ENCODE measurements around the gene LDLRAD4. TPM values are rescaled to one million over a fixed set of nuclear protein-coding genes. Genes with fewer than 3 reads are reported as not detected.

Gene LDLRAD4
- total RNA-seq, 4 donors from 2014 or later, result 20.4 to 40.4 (median 35.3) TPM

GRCh38 chr18:13320096-13320495 lies 101.5 kb downstream of the LDLRAD4 start:
- DNase-seq (ENCODE audit: extremely low spot score), result no peak
- TF ChIP-seq POLR2AphosphoS5 (IDR thresholded peaks at IDR 0.05) (no peak), EP300 (IDR thresholded peaks at IDR 0.05) (no peak), POLR2A (IDR thresholded peaks at IDR 0.05; ENCODE audit: low read depth) (no peak), CTCF (IDR thresholded peaks at IDR 0.05) (no peak)
- H3K4me1 ChIP-seq, result peaks cover 10 to 56% (median 47%) of the 10 kb centered on the region in 4 donors
- H3K9me3 ChIP-seq, result peaks cover 0 to 9% (median 7%) of the 10 kb centered on the region in 4 donors
- H3K36me3 ChIP-seq, result no peaks in the 10 kb centered on the region
- H3K27me3 ChIP-seq, result no peaks in the 10 kb centered on the region
- peak overlapping the region; percentile 11 to 68 (median 34) for H3K27ac ChIP-seq (replicated peaks in 1 of 4)
- 65% methylated on average over 8 of the region's 8 CpGs for WGBS
- no peak overlapping the region for H3K4me3 ChIP-seq
- intact Hi-C loops (cut with DNase I), result no loop called here

- DNase-seq (ENCODE audit: extremely low spot score), result no peak
- Histone ChIP-seq H3K9me3 (peaks cover 0 to 6% (median 5%) of the 10 kb centered on the region in 4 donors), H3K4me1 (peaks cover 10 to 64% (median 53%) of the 10 kb centered on the region in 4 donors), H3K36me3 (no peaks in the 10 kb centered on the region), H3K27me3 (no peaks in the 10 kb centered on the region), H3K27ac (replicated peaks in 1 of 4) (peak overlapping the region in 1 of 4 donors; percentile 68), H3K4me3 (no peak overlapping the region)
- WGBS, result 87% methylated on average over 15 of the region's 17 CpGs
- TF ChIP-seq EP300 (IDR thresholded peaks at IDR 0.05), result no peak
- no peak for TF ChIP-seq CTCF (IDR thresholded peaks at IDR 0.05)
- no peak for TF ChIP-seq POLR2A (IDR thresholded peaks at IDR 0.05; ENCODE audit: low read depth)
- no peak for TF ChIP-seq POLR2AphosphoS5 (IDR thresholded peaks at IDR 0.05)
- intact Hi-C loops (cut with DNase I), result no loop called here
Measured at GRCh38 chr18:13320891-13321425, 102.4 kb downstream of the LDLRAD4 start.

- no peaks in the 10 kb centered on the region for H3K36me3 ChIP-seq
- no peak overlapping the region for H3K4me3 ChIP-seq
- no peaks in the 10 kb centered on the region for H3K9me3 ChIP-seq
- WGBS, result 59% methylated on average over 1 of the region's 1 CpG
- TF ChIP-seq EP300 (IDR thresholded peaks at IDR 0.05) (no peak), POLR2AphosphoS5 (IDR thresholded peaks at IDR 0.05) (no peak), CTCF (IDR thresholded peaks at IDR 0.05) (no peak), POLR2A (IDR thresholded peaks at IDR 0.05; ENCODE audit: low read depth) (no peak)
- H3K27me3 ChIP-seq, result no peaks in the 10 kb centered on the region
- DNase-seq (ENCODE audit: extremely low spot score), result no peak
- intact Hi-C loops (cut with DNase I), result no loop called here
- peaks cover 10 to 70% (median 59%) of the 10 kb centered on the region in 4 donors for H3K4me1 ChIP-seq
- H3K27ac ChIP-seq (replicated peaks in 1 of 4), result no peak overlapping the region
Measured at GRCh38 chr18:13321923-13322322, 103.4 kb downstream of the LDLRAD4 start.

- Histone ChIP-seq H3K4me3 (no peak overlapping the region), H3K27ac (replicated peaks in 1 of 4) (peak overlapping the region; percentile 40 to 70 (median 58)), H3K36me3 (no peaks in the 10 kb centered on the region), H3K4me1 (peaks cover 10 to 74% (median 60%) of the 10 kb centered on the region in 4 donors), H3K27me3 (no peaks in the 10 kb centered on the region), H3K9me3 (no peaks in the 10 kb centered on the region)
- WGBS, result 73% methylated on average over 9 of the region's 9 CpGs
- DNase-seq (ENCODE audit: extremely low spot score), result peak; percentile 80
- intact Hi-C loops (cut with DNase I), result no loop called here
- peak; percentile 63 for TF ChIP-seq EP300 (IDR thresholded peaks at IDR 0.05)
- TF ChIP-seq POLR2A (IDR thresholded peaks at IDR 0.05; ENCODE audit: low read depth), result no peak
- peak in 1 of 2 donors; percentile 8 for TF ChIP-seq POLR2AphosphoS5 (IDR thresholded peaks at IDR 0.05)
Measured at GRCh38 chr18:13323186-13323585, 104.6 kb downstream of the LDLRAD4 start.

GRCh38 chr18:13324880-13325279 lies 106.3 kb downstream of the LDLRAD4 start:
- peak; percentile 55 for DNase-seq (ENCODE audit: extremely low spot score)
- peak overlapping the region in 1 of 4 donors; percentile 70 for H3K27ac ChIP-seq (replicated peaks in 1 of 4)
- no peaks in the 10 kb centered on the region for H3K9me3 ChIP-seq
- intact Hi-C loops (cut with DNase I), result no loop called here
- WGBS, result 83% methylated on average over 8 of the region's 8 CpGs
- no peak overlapping the region for H3K4me3 ChIP-seq
- TF ChIP-seq EP300 (IDR thresholded peaks at IDR 0.05), result no peak
- no peak for TF ChIP-seq POLR2AphosphoS5 (IDR thresholded peaks at IDR 0.05)
- no peak for TF ChIP-seq CTCF (IDR thresholded peaks at IDR 0.05)
- no peak for TF ChIP-seq POLR2A (IDR thresholded peaks at IDR 0.05; ENCODE audit: low read depth)
- H3K36me3 ChIP-seq, result no peaks in the 10 kb centered on the region
- H3K27me3 ChIP-seq, result no peaks in the 10 kb centered on the region
- peaks cover 5 to 59% (median 46%) of the 10 kb centered on the region in 4 donors for H3K4me1 ChIP-seq
